ENCODE data around the gene KRT39. TPM values are rescaled to one million over a fixed set of nuclear protein-coding genes. Genes with fewer than 3 reads are reported as not detected.

Gene KRT39
- total and polyA plus RNA-seq, 2 of the 8 experiments (the other 6 are each of a cell fraction or from before 2014, with no cell fraction given): not detected

DNA sequence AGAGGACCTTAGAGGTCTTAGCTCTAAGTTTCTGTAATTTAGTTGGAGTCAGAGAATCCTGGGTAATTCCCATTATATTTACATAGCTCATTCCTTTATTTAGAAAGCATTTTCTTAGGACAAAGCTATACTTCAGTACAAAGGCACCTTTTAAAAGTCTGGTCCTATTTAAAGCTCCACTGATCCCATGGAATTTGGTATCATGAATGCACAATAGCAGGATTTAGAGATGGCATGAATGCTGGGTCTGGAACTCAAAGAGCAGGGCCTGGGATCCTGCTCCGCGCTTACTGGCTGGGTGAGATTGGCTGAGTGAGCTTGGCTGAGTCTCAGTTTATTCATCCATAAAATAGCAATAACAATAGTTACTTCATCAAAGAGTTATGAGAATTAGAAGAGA is 34.1 kb downstream of the KRT39 start (continued):
- TF ChIP-seq, protein P1, sequence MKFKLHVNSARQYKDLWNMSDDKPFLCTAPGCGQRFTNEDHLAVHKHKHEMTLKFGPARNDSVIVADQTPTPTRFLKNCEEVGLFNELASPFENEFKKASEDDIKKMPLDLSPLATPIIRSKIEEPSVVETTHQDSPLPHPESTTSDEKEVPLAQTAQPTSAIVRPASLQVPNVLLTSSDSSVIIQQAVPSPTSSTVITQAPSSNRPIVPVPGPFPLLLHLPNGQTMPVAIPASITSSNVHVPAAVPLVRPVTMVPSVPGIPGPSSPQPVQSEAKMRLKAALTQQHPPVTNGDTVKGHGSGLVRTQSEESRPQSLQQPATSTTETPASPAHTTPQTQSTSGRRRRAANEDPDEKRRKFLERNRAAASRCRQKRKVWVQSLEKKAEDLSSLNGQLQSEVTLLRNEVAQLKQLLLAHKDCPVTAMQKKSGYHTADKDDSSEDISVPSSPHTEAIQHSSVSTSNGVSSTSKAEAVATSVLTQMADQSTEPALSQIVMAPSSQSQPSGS (IDR thresholded peaks at IDR 0.05; ENCODE audit: low read length): no peak
- no peak for TF ChIP-seq EP300 (IDR thresholded peaks at IDR 0.05; ENCODE audit: borderline replicate concordance in 1 of 2, low read depth in 2 of 2, low read length in 2 of 2)
- TF ChIP-seq SP1 (IDR thresholded peaks at IDR 0.05; ENCODE audit: low read depth, low read length): no peak
- TF ChIP-seq POU5F1 (IDR thresholded peaks at IDR 0.05; ENCODE audit: low read depth, low read length): no peak
- TF ChIP-seq EGR1 (IDR thresholded peaks at IDR 0.05; ENCODE audit: borderline replicate concordance, low read depth, low read length): no peak
- TF ChIP-seq BACH1 (IDR thresholded peaks at IDR 0.05; ENCODE audit: low read length): no peak
